Fibroblast of peridontal ligament (primary cell): Measurements from ENCODE around the gene NUMB.
"Not testable (repeated sequence)": the region's sequence is repeated elsewhere in the genome, so short reads cannot be mapped to it uniquely, and the experiment has no call there.

Experiments used
- DNase-seq: peaks from one replicate; pipeline ENCODE4 v3.0.0-alpha.2; 2010; ENCODE audit errors: extremely low read depth

The NUMB gene

GRCh38 chr14:73359445-73359844 lies 98.9 kb downstream of the NUMB start:
- DNase-seq = no peak

DNA sequence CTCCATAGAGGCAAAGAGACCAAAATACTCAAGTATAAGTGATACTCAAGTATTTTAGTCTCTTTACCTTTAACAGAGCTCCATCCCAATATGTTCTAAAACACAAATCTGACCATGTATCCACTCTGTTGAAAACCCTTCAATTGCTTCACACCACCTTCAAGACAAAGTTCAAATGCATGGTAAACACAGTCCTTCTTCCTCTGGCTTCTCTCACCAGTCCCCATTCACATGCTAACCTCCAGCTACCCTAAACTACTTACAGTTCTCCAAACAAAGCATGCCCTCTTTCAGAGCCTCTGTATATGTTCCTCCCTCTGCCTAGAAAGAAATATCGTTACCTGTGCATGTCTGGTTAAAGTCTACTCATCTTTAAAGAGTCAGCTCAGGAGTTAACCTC lies 100.2 kb downstream of the NUMB start:
- DNase-seq = no peak

- not testable (repeated sequence) for DNase-seq
These were observed 109.3 kb downstream of the NUMB start for GRCh38 chr14:73349091-73349490.

GRCh38 chr14:73344319-73344718 lies 114.0 kb downstream of the NUMB start:
- DNase-seq = peak; percentile 7

- no peak for DNase-seq
These were observed 115.7 kb downstream of the NUMB start for GRCh38 chr14:73342670-73343069.

DNA sequence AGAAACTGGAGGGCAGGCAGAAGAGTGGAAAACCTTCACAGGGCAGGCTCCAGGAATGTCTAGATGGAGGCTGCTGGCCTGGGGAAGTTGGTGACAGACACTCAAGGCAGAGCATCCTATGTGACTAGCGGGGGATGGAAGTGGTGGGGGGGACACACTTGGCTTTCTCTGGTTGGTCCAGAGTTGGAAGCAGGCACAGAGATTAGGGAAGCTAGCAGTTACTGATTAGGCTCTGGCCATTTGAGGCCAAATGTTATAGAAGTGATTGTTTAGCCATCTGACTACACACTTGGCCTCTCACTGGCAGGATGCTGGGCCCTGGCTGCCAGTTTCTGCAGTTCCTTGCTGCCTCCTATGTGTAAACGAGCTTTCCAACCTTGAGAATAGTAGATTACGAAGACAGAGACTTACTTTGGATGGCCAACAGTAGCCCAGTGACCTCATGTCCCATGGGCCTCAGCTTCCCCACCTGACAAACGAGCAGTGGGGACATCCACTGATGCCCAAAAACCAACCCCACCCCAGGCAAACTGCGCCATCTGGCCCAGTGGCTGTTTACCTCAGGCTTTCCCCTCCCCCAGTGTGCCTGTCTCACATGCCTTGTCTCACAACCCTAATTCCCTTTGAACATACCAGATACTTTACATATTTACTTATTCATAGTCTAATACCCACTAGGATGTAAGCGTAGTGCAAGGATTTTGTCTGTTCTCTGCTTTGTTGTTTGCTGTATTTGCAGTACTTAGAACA lies 118.3 kb downstream of the NUMB start:
- no peak for DNase-seq

- DNase-seq = no peak
These were observed 119.1 kb downstream of the NUMB start for GRCh38 chr14:73339206-73339605.

DNA sequence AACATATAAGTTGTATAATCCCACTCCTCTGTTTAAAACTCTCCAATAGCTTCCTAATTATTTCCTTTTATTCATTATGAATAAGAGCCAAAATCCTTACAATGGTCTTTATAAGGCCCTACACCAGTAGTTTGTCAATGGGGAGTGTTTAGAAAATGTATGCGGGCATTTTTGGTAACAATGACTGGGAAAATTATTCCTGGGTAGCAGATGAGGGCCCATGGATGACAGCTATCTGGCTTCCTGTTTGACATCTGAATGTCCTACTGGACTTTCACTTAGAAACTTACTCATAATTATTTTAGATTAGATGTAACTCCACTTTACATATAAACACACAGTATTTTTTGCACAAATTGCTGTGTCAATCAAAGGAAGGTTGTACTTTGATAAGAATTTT lies 119.8 kb downstream of the NUMB start:
- DNase-seq = no peak

GRCh38 chr14:73333031-73333430 lies 125.3 kb downstream of the NUMB start:
- DNase-seq = no peak

DNA sequence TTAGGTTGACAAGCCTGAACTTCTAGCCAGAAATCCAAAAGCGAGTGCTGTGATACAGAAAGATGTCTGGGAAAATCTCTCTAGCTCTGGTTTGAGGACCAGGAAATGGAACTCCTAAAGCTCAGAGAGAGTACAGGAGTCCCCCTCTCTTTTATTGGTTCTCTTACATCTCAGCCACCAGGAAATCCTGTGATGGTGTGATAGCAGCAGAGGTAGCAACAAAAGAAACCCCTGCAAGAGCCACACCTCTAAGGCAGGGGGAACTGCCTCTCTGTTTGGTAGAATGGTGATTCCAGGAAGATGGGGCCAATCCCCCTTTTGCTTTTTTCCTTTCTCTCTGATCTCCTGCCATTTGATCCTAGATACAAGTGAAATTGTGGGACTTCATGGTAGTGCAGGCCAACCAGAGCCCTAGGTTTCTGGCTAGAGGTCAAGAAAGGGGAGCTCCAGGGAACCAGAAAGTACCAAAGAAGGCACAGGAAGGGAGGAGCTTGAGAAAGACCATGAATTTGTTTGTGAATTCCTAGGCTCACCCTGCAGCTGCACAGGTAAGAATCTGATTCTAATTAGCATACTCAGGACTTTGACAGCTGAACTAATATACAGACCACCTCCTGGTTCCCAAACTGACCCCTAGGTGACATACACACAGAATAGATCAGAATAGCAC lies 132.6 kb downstream of the NUMB start:
- no peak for DNase-seq

GRCh38 chr14:73325063-73325462 lies 133.3 kb downstream of the NUMB start:
- no peak for DNase-seq

DNA sequence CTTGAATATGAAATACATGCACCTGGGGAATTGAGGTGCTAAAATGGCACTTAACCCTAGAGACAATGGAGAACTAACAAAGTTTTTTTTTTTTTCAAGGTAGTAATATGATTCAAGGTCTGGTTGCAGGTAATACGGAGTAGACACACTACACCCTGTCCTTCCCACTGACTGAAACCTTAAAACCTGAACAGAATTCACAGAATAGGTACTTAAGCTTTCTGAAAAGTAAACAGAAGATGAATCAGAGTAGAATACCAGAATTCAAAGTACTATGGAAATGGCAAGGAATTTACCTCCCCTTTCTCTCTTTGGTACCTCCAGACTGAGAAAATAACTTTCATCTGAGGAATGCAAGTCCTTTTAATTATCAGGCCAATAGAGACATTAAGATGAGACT lies 133.8 kb downstream of the NUMB start:
- DNase-seq = no peak

DNA sequence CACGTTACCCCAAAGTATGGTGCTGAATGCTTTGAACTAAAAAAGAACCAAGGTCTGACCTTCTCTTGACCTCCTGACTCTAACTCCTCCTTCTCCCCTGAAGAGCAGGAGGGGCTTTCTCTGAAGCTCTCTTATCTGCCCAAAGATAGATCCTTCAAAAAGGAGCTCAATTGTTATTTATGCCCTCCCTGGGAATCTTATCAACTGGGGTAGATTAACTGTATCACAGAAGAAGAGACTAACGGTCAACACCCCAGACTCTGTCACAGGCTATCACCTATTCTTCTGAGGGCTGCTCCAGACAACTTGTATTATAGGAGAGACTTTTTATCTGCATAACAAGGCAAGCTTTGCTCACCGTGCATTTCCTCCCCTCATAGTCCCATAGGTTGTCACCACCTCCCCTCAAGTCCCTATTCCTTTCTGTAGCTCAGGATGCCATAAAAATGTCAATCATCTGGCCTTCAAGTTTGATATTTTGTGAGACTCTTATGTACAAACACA lies 134.4 kb downstream of the NUMB start:
- no peak for DNase-seq

GRCh38 chr14:73313151-73313550 lies 145.2 kb downstream of the NUMB start:
- no peak for DNase-seq

- DNase-seq = no peak
These were observed 145.7 kb downstream of the NUMB start for GRCh38 chr14:73312687-73313086.

GRCh38 chr14:73311708-73312030 lies 146.7 kb downstream of the NUMB start:
- no peak for DNase-seq

DNA sequence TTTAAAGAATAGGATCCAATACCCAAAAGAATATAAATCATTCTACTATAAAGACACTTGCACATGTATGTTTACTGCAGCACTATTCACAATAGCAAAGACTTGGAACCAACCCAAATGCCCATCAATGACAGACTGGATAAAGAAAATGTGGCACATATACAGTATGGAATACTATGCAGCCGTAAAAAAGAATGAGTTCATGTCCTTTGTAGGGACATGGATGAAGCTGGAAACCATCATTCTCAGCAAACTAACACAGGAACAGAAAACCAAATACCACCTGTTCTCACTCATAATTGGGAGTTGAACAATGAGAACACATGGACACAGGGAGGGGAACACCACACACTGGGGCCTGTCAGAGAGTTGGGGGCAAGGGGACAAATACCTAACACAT lies 149.1 kb downstream of the NUMB start:
- DNase-seq = not testable (repeated sequence)

- no peak for DNase-seq
These were observed 151.1 kb downstream of the NUMB start for GRCh38 chr14:73307261-73307660.

DNA sequence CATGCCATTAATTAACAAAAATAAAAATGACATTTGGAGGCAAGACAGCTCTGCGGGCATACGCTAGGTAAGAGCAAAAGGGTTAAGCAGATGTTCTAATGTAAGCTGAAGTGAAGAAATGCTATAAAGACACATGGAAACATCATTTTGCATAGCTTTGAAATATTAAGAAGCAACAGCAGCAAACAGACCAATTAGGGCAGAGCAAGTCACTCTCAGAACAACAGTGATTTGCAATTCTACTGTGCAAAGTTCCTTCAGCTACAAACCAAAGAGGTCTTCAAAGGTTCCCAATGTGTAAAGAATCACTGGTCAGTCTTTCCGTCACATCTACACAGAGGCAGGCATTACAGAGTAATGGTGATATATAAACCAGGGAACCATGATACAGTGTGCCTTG lies 152.8 kb downstream of the NUMB start:
- DNase-seq = no peak

DNA sequence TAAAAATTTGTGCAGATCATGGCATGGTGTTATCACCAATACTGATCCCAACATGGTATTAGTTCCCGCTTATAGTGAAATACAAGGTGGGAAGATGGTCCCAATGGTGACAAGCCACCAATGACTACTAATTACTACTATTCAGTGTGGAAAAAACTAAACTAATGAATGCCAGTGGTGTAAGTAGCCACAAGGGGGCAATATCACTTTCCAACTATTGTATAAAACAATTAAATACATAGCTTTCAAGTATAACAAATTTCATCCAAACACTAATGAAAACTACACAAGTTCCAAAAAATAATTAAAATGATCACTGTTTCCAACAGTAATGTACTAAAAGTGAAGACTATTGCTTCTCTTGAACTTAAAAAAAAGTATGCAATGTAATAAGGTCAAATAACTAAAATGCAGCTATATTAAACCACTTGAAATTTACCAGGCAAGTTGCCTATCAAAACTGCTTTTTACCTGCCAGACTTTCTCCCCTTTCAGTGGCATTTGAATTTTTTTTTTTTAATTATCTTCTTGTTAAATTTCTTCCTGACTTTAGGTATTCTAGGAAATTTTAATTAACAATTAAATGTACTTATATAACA lies 163.0 kb downstream of the NUMB start:
- peak; percentile 62 for DNase-seq

- DNase-seq = no peak
These were observed 164.3 kb downstream of the NUMB start for GRCh38 chr14:73293782-73294781.

GRCh38 chr14:73290279-73290678 lies 168.1 kb downstream of the NUMB start:
- peak; percentile 77 for DNase-seq
